ENCODE measurements around the gene AMPD3. TPM values are rescaled to one million over a fixed set of nuclear protein-coding genes. Genes with fewer than 3 reads are reported as not detected.

The AMPD3 gene
- polyA plus RNA-seq, 1 donor (not counting 4 experiments of a cell fraction or from before 2014, with no cell fraction given): 11.1 TPM

- Histone ChIP-seq H3K9me3 (ENCODE audit: control insufficient read depth, low read depth, low read length) (no peaks in the 10 kb centered on the region), H2AFZ (ENCODE audit: control insufficient read depth, low read length) (no peak overlapping the region), H3K79me2 (ENCODE audit: control insufficient read depth, insufficient read depth, low read length) (no peaks in the 10 kb centered on the region), H3K36me3 (ENCODE audit: control insufficient read depth in 2 of 2, extremely low read depth in 1 of 2, insufficient read depth in 2 of 2, low read length in 2 of 2) (peaks cover 31 to 55% of the 10 kb centered on the region in 2 experiments), H3K27ac (ENCODE audit: control insufficient read depth, insufficient read depth, low read length) (no peak overlapping the region), H3K27me3 (ENCODE audit: control insufficient read depth, extremely low read depth, insufficient read depth, low read length) (no peaks in the 10 kb centered on the region), H3K9me1 (ENCODE audit: control insufficient read depth, extremely low read depth, insufficient read depth, low read length) (no peaks in the 10 kb centered on the region), H3K4me1 (ENCODE audit: control insufficient read depth, extremely low read depth, insufficient read depth, low read length) (no peaks in the 10 kb centered on the region), H4K20me1 (ENCODE audit: control insufficient read depth, extremely low read depth, insufficient read depth, low read length) (no peaks in the 10 kb centered on the region), H3K4me2 (ENCODE audit: control insufficient read depth, extremely low read depth, insufficient read depth, low read depth, low read length) (no peak overlapping the region), H3K4me3 (ENCODE audit: control insufficient read depth in 2 of 3, extremely low read depth in 1 of 3, insufficient read depth in 2 of 3, low read depth in 1 of 3, low read length in 3 of 3) (no peak overlapping the region), H3K9ac (ENCODE audit: control insufficient read depth, extremely low read depth, insufficient read depth, low read length) (no peak overlapping the region)
- TF ChIP-seq CTCF (optimal IDR thresholded peaks at IDR 0.05 in 1 of 3, IDR thresholded peaks at IDR 0.05 in 1 of 3, conservative IDR thresholded peaks at IDR 0.05 in 1 of 3; ENCODE audit: extremely low read depth in 1 of 3, insufficient read depth in 2 of 3, low read length in 3 of 3) (no peak), EZH2 (IDR thresholded peaks at IDR 0.05; ENCODE audit: low read length) (no peak)
- dilution Hi-C loops (cut with MboI; ENCODE audit: extremely low pct_ligation_motif_present, low sequenced_read_pairs): no loop called here
- DNase-seq (ENCODE audit: low read depth, low spot score): no peak
- no peak for FAIRE-seq
Measured at GRCh38 chr11:10498426-10499250, 43.6 kb downstream of the AMPD3 start.

GRCh38 chr11:10499452-10499851 is 44.4 kb downstream of the AMPD3 start:
- Histone ChIP-seq H3K9ac (ENCODE audit: control insufficient read depth, extremely low read depth, insufficient read depth, low read length) (no peak overlapping the region), H4K20me1 (ENCODE audit: control insufficient read depth, extremely low read depth, insufficient read depth, low read length) (no peaks in the 10 kb centered on the region), H3K9me1 (ENCODE audit: control insufficient read depth, extremely low read depth, insufficient read depth, low read length) (no peaks in the 10 kb centered on the region), H3K9me3 (ENCODE audit: control insufficient read depth, low read depth, low read length) (no peaks in the 10 kb centered on the region), H2AFZ (ENCODE audit: control insufficient read depth, low read length) (no peak overlapping the region), H3K4me1 (ENCODE audit: control insufficient read depth, extremely low read depth, insufficient read depth, low read length) (no peaks in the 10 kb centered on the region), H3K36me3 (ENCODE audit: control insufficient read depth in 2 of 2, extremely low read depth in 1 of 2, insufficient read depth in 2 of 2, low read length in 2 of 2) (peaks cover 31 to 56% of the 10 kb centered on the region in 2 experiments), H3K4me2 (ENCODE audit: control insufficient read depth, extremely low read depth, insufficient read depth, low read depth, low read length) (no peak overlapping the region), H3K79me2 (ENCODE audit: control insufficient read depth, insufficient read depth, low read length) (no peaks in the 10 kb centered on the region), H3K4me3 (ENCODE audit: control insufficient read depth in 2 of 3, extremely low read depth in 1 of 3, insufficient read depth in 2 of 3, low read depth in 1 of 3, low read length in 3 of 3) (no peak overlapping the region), H3K27me3 (ENCODE audit: control insufficient read depth, extremely low read depth, insufficient read depth, low read length) (no peaks in the 10 kb centered on the region), H3K27ac (ENCODE audit: control insufficient read depth, insufficient read depth, low read length) (no peak overlapping the region)
- dilution Hi-C loops (cut with MboI; ENCODE audit: extremely low pct_ligation_motif_present, low sequenced_read_pairs): no loop called here
- DNase-seq (ENCODE audit: low read depth, low spot score) (no peak), FAIRE-seq (no peak)
- TF ChIP-seq EZH2 (IDR thresholded peaks at IDR 0.05; ENCODE audit: low read length) (no peak), CTCF (optimal IDR thresholded peaks at IDR 0.05 in 1 of 3, IDR thresholded peaks at IDR 0.05 in 1 of 3, conservative IDR thresholded peaks at IDR 0.05 in 1 of 3; ENCODE audit: extremely low read depth in 1 of 3, insufficient read depth in 2 of 3, low read length in 3 of 3) (no peak)

Measured in keratinocyte (primary cell).